Left ventricle myocardium inferior (tissue), 1 donor: ENCODE results near the gene ZNF213. TPM values are rescaled to one million over a fixed set of nuclear protein-coding genes. Genes with fewer than 3 reads are reported as not detected.
A peak's percentile ranks its signal among the peaks of the same experiment; 100 is the strongest.

Experiments
- DNase-seq: peaks from one replicate; pipeline ENCODE4 v3.0.0-alpha.2; 2020
- H3K27ac ChIP-seq: fragments of 200-600 bp; replicated peaks from 2 replicates; pipeline ENCODE4 v1.8.0; 2021
- H3K27me3 ChIP-seq: fragments of 200-600 bp; 2 replicates; pipeline ENCODE4 v1.8.0; 2021; ENCODE audit warnings: low read depth
- H3K36me3 ChIP-seq: fragments of 200-600 bp; 2 replicates; pipeline ENCODE4 v1.8.0; 2021
- H3K4me1 ChIP-seq: fragments of 200-600 bp; 2 replicates; pipeline ENCODE4 v1.8.0; 2021
- H3K4me3 ChIP-seq: fragments of 200-600 bp; 2 replicates; pipeline ENCODE4 v1.8.0; 2021; ENCODE audit warnings: mild to moderate bottlenecking, moderate library complexity
- H3K9me3 ChIP-seq: fragments of 200-600 bp; replicated peaks from 2 replicates; pipeline ENCODE4 v1.8.0; 2021
- intact Hi-C: fragments of 100-400 bp; cut with micrococcal nuclease; formaldehyde crosslinking; loops from one replicate; pipeline ENCODE4 v1.11.0; 2022
- total RNA-seq: library from RNA; stranded (reverse); fragmentation: NEBNext Ultra II Directional; extraction: Animal tissue kit (Norgen Biotek cat#: 25700); gene quantifications from one replicate; pipeline ENCODE4 v1.2.1, GENCODE V29; 2021
- TF ChIP-seq, protein P1 (sequence below): fragments of 200-600 bp; IDR thresholded peaks from 2 replicates; pipeline ENCODE4 v1.8.0; 2021; ENCODE audit warnings: antibody characterized with exemption, mild to moderate bottlenecking, borderline replicate concordance
- donor health status: DM: no; HTN: yes; CAD: no; lungs with severe emphysema.

ZNF213 gene
- total RNA-seq, 1 donor from 2014 or later: 6.2 TPM

DNA sequence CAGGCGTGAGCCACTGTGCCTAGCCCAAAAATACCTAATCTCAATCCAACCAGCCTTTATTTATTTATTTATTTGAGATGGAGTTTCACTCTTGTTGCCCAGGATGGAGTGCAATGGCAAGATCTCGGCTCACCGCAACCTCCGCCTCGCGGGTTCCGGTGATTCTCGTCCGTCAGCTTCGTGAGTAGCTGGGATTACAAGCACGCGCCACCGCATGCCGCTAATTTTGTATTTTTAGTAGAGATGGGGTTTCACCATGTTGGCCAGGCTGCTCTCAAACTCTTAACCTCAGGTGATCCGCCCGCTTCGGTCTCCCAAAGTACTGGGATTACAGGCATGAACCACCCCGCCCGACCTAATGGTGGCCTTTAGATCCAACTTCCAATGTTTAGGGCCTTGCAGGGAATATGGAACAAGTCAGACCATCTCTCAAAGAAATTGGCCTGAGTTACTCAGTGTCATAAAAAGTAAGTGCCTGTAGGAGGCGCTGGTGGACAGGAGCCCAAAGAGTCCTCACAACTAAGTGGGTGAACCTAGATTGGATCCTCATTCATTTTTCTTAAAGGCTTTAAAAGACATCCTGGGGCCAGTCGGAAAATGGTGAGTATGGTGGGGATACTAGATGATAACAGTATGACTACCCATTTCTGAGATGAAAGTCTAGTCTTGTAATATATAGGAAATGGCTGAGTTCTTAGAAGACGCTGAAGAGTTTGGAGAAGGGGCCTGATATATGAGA is 40.4 kb upstream of the ZNF213 start:
- Histone ChIP-seq H3K9me3 (no peaks in the 10 kb centered on the region), H3K27ac (no peak overlapping the region), H3K4me1 (peaks cover 1% of the 10 kb centered on the region), H3K27me3 (peaks cover 33% of the 10 kb centered on the region), H3K36me3 (no peaks in the 10 kb centered on the region), H3K4me3 (no peak overlapping the region)
- TF ChIP-seq, protein P1, sequence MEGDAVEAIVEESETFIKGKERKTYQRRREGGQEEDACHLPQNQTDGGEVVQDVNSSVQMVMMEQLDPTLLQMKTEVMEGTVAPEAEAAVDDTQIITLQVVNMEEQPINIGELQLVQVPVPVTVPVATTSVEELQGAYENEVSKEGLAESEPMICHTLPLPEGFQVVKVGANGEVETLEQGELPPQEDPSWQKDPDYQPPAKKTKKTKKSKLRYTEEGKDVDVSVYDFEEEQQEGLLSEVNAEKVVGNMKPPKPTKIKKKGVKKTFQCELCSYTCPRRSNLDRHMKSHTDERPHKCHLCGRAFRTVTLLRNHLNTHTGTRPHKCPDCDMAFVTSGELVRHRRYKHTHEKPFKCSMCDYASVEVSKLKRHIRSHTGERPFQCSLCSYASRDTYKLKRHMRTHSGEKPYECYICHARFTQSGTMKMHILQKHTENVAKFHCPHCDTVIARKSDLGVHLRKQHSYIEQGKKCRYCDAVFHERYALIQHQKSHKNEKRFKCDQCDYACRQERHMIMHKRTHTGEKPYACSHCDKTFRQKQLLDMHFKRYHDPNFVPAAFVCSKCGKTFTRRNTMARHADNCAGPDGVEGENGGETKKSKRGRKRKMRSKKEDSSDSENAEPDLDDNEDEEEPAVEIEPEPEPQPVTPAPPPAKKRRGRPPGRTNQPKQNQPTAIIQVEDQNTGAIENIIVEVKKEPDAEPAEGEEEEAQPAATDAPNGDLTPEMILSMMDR: peak; percentile 57
- DNase-seq: no peak
- intact Hi-C loops: no loop called here

DNA sequence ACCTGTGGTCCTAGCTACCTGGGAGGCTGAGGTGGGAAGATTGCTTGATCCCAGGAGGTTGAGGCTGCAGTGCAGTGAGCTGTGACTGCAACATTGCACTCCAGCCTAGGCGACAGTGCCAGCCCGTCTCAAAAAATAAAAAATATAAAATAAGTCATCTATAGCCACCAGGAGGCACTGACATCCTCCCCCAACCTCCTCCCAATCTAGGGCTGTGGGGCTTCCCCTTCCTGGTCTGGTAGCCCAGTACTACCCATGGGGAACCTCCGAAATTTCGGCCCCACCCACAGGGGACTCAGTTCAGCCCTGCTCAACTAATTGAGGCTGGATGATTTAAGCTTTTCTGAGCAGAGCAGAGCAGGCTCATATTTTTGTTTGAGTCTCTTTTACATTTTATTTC is 39.0 kb upstream of the ZNF213 start:
- peaks cover 37% of the 10 kb centered on the region for H3K27me3 ChIP-seq
- no peak for DNase-seq
- intact Hi-C loops: no loop called here
- TF ChIP-seq, protein P1: peak; percentile 26
- H3K4me1 ChIP-seq: peaks cover 13% of the 10 kb centered on the region
- no peak overlapping the region for H3K27ac ChIP-seq
- H3K36me3 ChIP-seq: no peaks in the 10 kb centered on the region
- H3K9me3 ChIP-seq: no peaks in the 10 kb centered on the region
- H3K4me3 ChIP-seq: no peak overlapping the region

DNA sequence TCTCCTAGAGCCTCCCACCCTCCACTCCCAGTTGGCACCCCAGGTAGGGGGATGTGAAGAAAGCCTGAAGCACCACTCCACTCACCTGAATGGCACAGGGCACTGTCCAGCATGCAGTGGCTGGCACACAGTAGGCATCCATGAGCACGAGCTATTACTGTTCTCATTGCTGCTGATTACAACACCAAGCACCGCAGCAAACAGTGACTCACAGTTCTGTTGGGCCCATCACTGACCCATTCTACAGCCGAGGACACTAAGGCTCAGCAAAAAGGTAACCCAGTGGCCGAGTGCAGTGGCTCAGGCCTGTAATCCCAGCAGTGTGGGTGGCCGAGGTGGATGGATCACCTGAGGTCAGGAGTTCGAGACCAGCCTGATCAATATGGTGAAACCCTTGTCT is 38.5 kb upstream of the ZNF213 start:
- DNase-seq: no peak
- Histone ChIP-seq H3K27me3 (peaks cover 32% of the 10 kb centered on the region), H3K4me1 (peaks cover 18% of the 10 kb centered on the region), H3K27ac (no peak overlapping the region), H3K4me3 (no peak overlapping the region), H3K9me3 (no peaks in the 10 kb centered on the region), H3K36me3 (no peaks in the 10 kb centered on the region)
- intact Hi-C loops: no loop called here
- TF ChIP-seq, protein P1: no peak

DNA sequence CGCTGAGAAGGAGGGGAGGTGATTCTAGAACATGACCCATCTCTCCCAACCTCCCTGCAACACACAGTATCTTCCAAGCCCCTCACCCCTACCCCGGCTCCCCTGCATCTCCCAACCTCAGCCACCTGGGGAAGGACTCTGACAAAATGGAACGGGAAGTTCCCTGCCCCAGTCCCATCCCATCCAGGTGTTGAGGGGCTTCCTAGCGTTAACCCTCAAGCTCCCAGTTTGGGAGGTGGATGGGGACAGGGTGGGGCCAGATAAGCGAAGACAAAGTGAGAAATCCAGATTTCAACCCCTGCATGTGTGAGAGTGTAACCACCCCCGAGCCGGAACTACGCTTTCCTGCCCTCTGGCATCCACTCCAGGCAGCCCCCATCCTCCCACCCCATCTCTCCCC is 37.6 kb upstream of the ZNF213 start:
- peaks cover 24% of the 10 kb centered on the region for H3K4me1 ChIP-seq
- no peak for DNase-seq
- no peak overlapping the region for H3K4me3 ChIP-seq
- H3K27ac ChIP-seq: no peak overlapping the region
- H3K36me3 ChIP-seq: no peaks in the 10 kb centered on the region
- TF ChIP-seq, protein P1: no peak
- intact Hi-C loops: no loop called here
- no peaks in the 10 kb centered on the region for H3K9me3 ChIP-seq
- peaks cover 23% of the 10 kb centered on the region for H3K27me3 ChIP-seq

DNA sequence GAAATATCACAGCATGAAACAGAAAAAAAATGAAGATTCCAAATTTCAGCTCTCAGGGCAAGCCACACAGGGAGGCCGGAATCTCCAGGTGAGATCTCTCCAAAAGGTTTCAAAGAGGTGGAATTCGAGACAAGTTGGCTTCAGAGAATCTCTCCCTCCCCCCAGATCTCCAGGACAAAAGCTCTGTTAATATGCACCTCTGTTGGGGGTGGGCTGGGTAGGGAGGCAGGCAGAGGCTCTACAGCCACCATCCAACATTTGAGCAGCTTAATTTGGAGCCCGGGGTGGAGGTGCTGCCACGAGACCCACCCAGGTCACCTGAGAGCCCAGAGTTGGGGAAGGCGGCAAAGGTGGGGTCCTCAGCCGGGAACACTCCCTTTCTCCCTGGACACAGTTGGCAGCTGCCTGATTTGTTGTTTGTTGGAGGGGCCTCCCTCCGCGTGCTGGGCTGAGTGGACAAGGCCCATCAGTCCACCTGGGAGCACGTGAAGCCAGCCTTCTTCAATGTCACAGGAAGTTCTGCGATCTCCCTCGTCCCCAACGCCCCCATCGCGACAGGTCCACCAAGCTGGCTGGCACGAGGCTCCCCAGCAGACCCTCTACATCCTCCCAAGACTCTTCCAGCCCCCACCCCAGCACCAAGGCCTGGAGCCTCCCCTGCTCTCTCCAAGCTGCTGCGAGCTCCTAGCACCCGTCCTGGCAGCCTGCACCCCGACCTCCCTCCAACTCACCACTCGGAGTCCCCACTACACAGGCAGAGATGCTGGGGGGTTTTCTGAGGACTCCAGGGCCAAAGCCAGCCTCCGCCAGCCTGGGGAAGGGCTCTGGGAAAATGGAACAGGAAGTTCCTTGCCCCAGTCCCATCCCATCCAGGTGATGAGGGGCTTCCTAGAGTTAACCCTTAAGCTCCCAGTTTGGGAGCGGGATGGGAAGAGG is 36.1 kb upstream of the ZNF213 start, which contains the start of gene ZSCAN10:
Gene ZSCAN10, minus strand, starts transcription at position 836 of the 936 bp plus-strand sequence. CDS start 6,357 bp downstream, outside the sequence.
- Histone ChIP-seq H3K36me3 (no peaks in the 10 kb centered on the region), H3K9me3 (no peaks in the 10 kb centered on the region), H3K27me3 (peaks cover 14% of the 10 kb centered on the region), H3K4me3 (peak within 1 kb of the TSS; percentile 51), H3K4me1 (peaks cover 31% of the 10 kb centered on the region), H3K27ac (peak within 1 kb of the TSS; percentile 56)
- DNase-seq: no peak
- TF ChIP-seq, protein P1: no peak
- intact Hi-C loops: no loop called here
